Right ventricle myocardium inferior (tissue), 1 donor: ENCODE data around the gene STX1B. TPM values are rescaled to one million over a fixed set of nuclear protein-coding genes. Genes with fewer than 3 reads are reported as not detected.

Source experiments
- ATAC-seq: fragments of 200-7000 bp; cut with Tn5 transposase; one replicate; pipeline ENCODE4 v1.9.1; 2020; ENCODE audit warnings: mild to moderate bottlenecking, moderate library complexity
- DNase-seq: peaks from one replicate; pipeline ENCODE4 v3.0.0; 2021; ENCODE audit errors: missing footprints
- intact Hi-C: fragments of 100-400 bp; cut with DNase I; formaldehyde crosslinking; loops from one replicate; pipeline ENCODE4 v1.11.0; 2022
- total RNA-seq: library from RNA; stranded (reverse); fragmentation: NEBNext Ultra II Directional; extraction: Animal tissue kit (Norgen Biotek cat#: 25700); gene quantifications from one replicate; pipeline ENCODE4 v1.2.1, GENCODE V29; 2021
- donor health status: DM: no; HTN: yes; CAD: no; lungs with severe emphysema.

Gene STX1B
- total RNA-seq, 1 donor from 2014 or later: 0.41 TPM

- intact Hi-C loops: loop anchor here (1.0 to 5.0 kb wide), 5 partner anchors 157 to 884 kb away; partner anchors contain the start of gene ARMC5
- ATAC-seq: peak; percentile 91
Measured at GRCh38 chr16:30984669-30985400, 25.6 kb downstream of the STX1B start, which contains the start of gene HSD3B7. Gene HSD3B7, plus strand, starts transcription at chr16:30985207. Its CDS starts 452 bp downstream, at chr16:30985659.

GRCh38 chr16:30983898-30984610 is 26.4 kb downstream of the STX1B start:
- no peak for DNase-seq
- no peak for ATAC-seq

More at GRCh38 chr16:30984669-30985400, 25.6 kb downstream of the STX1B start, which contains the start of gene HSD3B7:
- peak; percentile 96 for DNase-seq

GRCh38 chr16:30983289-30983889 is 27.0 kb downstream of the STX1B start:
- ATAC-seq (no peak), DNase-seq (no peak)
- intact Hi-C loops: no loop called here

More at GRCh38 chr16:30983898-30984610, 26.4 kb downstream of the STX1B start:
- intact Hi-C loops: loop anchor here (2.0 kb wide), 1 partner anchor 885 kb away; no protein-coding TSS in a partner anchor

- DNase-seq (no peak), ATAC-seq (peak; percentile 51)
- intact Hi-C loops: no loop called here
Measured at GRCh38 chr16:30982548-30983288, 27.7 kb downstream of the STX1B start.

- ATAC-seq: no peak
- no peak for DNase-seq
- intact Hi-C loops: no loop called here
Measured at GRCh38 chr16:30980959-30981358, 29.5 kb downstream of the STX1B start.

- intact Hi-C loops: no loop called here
- ATAC-seq: no peak
- DNase-seq: no peak
Measured at GRCh38 chr16:30980434-30980833, 30.0 kb downstream of the STX1B start.

GRCh38 chr16:30980023-30980371 is 30.4 kb downstream of the STX1B start:
- no peak for DNase-seq
- intact Hi-C loops: no loop called here
- ATAC-seq: no peak

GRCh38 chr16:30979170-30980022 is 31.0 kb downstream of the STX1B start:
- intact Hi-C loops: loop anchor here (5.0 kb wide), 1 partner anchor 63 kb away; no protein-coding TSS in a partner anchor
- DNase-seq: no peak
- ATAC-seq: no peak

GRCh38 chr16:30977502-30977901 is 32.9 kb downstream of the STX1B start:
- intact Hi-C loops: loop anchor here (5.0 kb wide), 1 partner anchor 65 kb away; no protein-coding TSS in a partner anchor
- DNase-seq (no peak), ATAC-seq (no peak)

GRCh38 chr16:30976486-30976885 is 34.0 kb downstream of the STX1B start:
- ATAC-seq (no peak), DNase-seq (no peak)
- intact Hi-C loops: loop anchor here (5.0 kb wide), 1 partner anchor 66 kb away; no protein-coding TSS in a partner anchor

- ATAC-seq (no peak), DNase-seq (no peak)
- intact Hi-C loops: no loop called here
Measured at GRCh38 chr16:30974348-30974747, 36.1 kb downstream of the STX1B start.

- DNase-seq (no peak), ATAC-seq (no peak)
- intact Hi-C loops: no loop called here
Measured at GRCh38 chr16:30972872-30973271, 37.6 kb downstream of the STX1B start.

GRCh38 chr16:30971298-30971697 is 39.1 kb downstream of the STX1B start:
- DNase-seq (no peak), ATAC-seq (no peak)
- intact Hi-C loops: no loop called here

GRCh38 chr16:30969246-30969842 is 41.1 kb downstream of the STX1B start:
- DNase-seq (no peak), ATAC-seq (no peak)
- intact Hi-C loops: no loop called here

GRCh38 chr16:30967795-30968194 is 42.6 kb downstream of the STX1B start:
- DNase-seq: no peak
- ATAC-seq: no peak
- intact Hi-C loops: no loop called here

- ATAC-seq (no peak), DNase-seq (no peak)
- intact Hi-C loops: no loop called here
Measured at GRCh38 chr16:30966033-30966619, 44.3 kb downstream of the STX1B start.

GRCh38 chr16:30965436-30965835 is 45.0 kb downstream of the STX1B start:
- ATAC-seq (no peak), DNase-seq (no peak)
- intact Hi-C loops: no loop called here
